ENCODE results near the gene EPHB1.

- TF ChIP-seq POLR2A (IDR thresholded peaks at IDR 0.05), result no peak
- no peak for TF ChIP-seq CTCF (IDR thresholded peaks at IDR 0.05 in 4 of 5, conservative IDR thresholded peaks at IDR 0.05 in 1 of 5)
Measured at GRCh38 chr3:134799393-134799792, 4.3 kb downstream of the EPHB1 start.
